Activated T-cell treated with anti-CD3 and anti-CD28 coated beads, Interleukin-2, amount 50 U/mL, for 4 hours (primary cell): ENCODE measurements around the gene HSPA1B. TPM values are rescaled to one million over a fixed set of nuclear protein-coding genes. Genes with fewer than 3 reads are reported as not detected.
"Not testable (repeated sequence)": the region's sequence is repeated elsewhere in the genome, so short reads cannot be mapped to it uniquely, and the experiment has no call there.

Source experiments
- ATAC-seq, 2 donors: fragments of 200-7000 bp; cut with Tn5 transposase; one replicate each; pipeline ENCODE4 v1.10.0; 2021
- DNase-seq: peaks from one replicate; pipeline ENCODE4 v3.0.0-alpha.2; 2020
- H3K27me3 Mint-ChIP-seq: one replicate; pipeline ENCODE4 v1.8.0; 2021; ENCODE audit warnings: low read depth, mixed read lengths
- H3K36me3 Mint-ChIP-seq: one replicate; pipeline ENCODE4 v1.8.0; 2022; ENCODE audit warnings: mixed read lengths; ENCODE audit not compliant: insufficient read depth
- H3K4me1 Mint-ChIP-seq: one replicate; pipeline ENCODE4 v1.8.0; 2021; ENCODE audit warnings: low read depth, mixed read lengths
- H3K4me3 Mint-ChIP-seq: one replicate; pipeline ENCODE4 v1.8.0; 2021; ENCODE audit warnings: mild to moderate bottlenecking, moderate library complexity, mixed read lengths
- H3K9me3 Mint-ChIP-seq: one replicate; pipeline ENCODE4 v1.8.0; 2021; ENCODE audit warnings: mixed read lengths
- total RNA-seq, 3 donors: library from RNA; stranded (reverse); gene quantifications; one replicate each; pipeline ENCODE4 v1.2.1, GENCODE V29; 2021

HSPA1B gene
- total RNA-seq, 3 donors from 2014 or later, result 76.1 to 97.7 (median 93.0) TPM

GRCh38 chr6:31850765-31851484 lies 23.4 kb downstream of the HSPA1B start:
- no peaks in the 10 kb centered on the region for H3K27me3 Mint-ChIP-seq
- ATAC-seq (no peak), DNase-seq (no peak)
- H3K4me3 Mint-ChIP-seq, result no peak overlapping the region
- H3K4me1 Mint-ChIP-seq, result no peaks in the 10 kb centered on the region
- H3K36me3 Mint-ChIP-seq, result peaks cover 4% of the 10 kb centered on the region
- no peaks in the 10 kb centered on the region for H3K9me3 Mint-ChIP-seq

- no peaks in the 10 kb centered on the region for H3K4me1 Mint-ChIP-seq
- no peak overlapping the region for H3K4me3 Mint-ChIP-seq
- H3K36me3 Mint-ChIP-seq, result peaks cover 4% of the 10 kb centered on the region
- ATAC-seq (no peak), DNase-seq (no peak)
- no peaks in the 10 kb centered on the region for H3K9me3 Mint-ChIP-seq
- H3K27me3 Mint-ChIP-seq, result no peaks in the 10 kb centered on the region
These were observed 23.9 kb downstream of the HSPA1B start for GRCh38 chr6:31851485-31851832.

- DNase-seq, H3K36me3 Mint-ChIP-seq, H3K27me3 Mint-ChIP-seq, H3K4me3 Mint-ChIP-seq, ATAC-seq, H3K4me1 Mint-ChIP-seq, H3K9me3 Mint-ChIP-seq: not testable (repeated sequence)
These were observed 24.6 kb downstream of the HSPA1B start for GRCh38 chr6:31851980-31852718.

- not testable (repeated sequence) for DNase-seq, H3K4me3 Mint-ChIP-seq, ATAC-seq, H3K9me3 Mint-ChIP-seq, H3K27me3 Mint-ChIP-seq
- Mint-ChIP-seq H3K36me3 (peaks cover 20% of the 10 kb centered on the region), H3K4me1 (peaks cover 11% of the 10 kb centered on the region)
These were observed 30.2 kb downstream of the HSPA1B start for GRCh38 chr6:31857774-31858173.

GRCh38 chr6:31858707-31859106 lies 31.2 kb downstream of the HSPA1B start:
- Mint-ChIP-seq H3K36me3 (peaks cover 20% of the 10 kb centered on the region), H3K9me3 (no peaks in the 10 kb centered on the region), H3K4me3 (no peak overlapping the region), H3K27me3 (no peaks in the 10 kb centered on the region), H3K4me1 (peaks cover 12% of the 10 kb centered on the region)
- ATAC-seq, result no peak
- no peak for DNase-seq

- Mint-ChIP-seq H3K36me3 (peaks cover 20% of the 10 kb centered on the region), H3K4me3 (no peak overlapping the region), H3K4me1 (peaks cover 18% of the 10 kb centered on the region), H3K9me3 (no peaks in the 10 kb centered on the region), H3K27me3 (no peaks in the 10 kb centered on the region)
- DNase-seq, result no peak
- no peak for ATAC-seq
These were observed 32.4 kb downstream of the HSPA1B start for GRCh38 chr6:31859923-31860322.

- Mint-ChIP-seq H3K36me3 (peaks cover 19% of the 10 kb centered on the region), H3K4me3 (no peak overlapping the region), H3K9me3 (no peaks in the 10 kb centered on the region), H3K27me3 (no peaks in the 10 kb centered on the region), H3K4me1 (peaks cover 18% of the 10 kb centered on the region)
- DNase-seq, result no peak
- no peak for ATAC-seq
These were observed 32.8 kb downstream of the HSPA1B start for GRCh38 chr6:31860349-31860748.

- H3K9me3 Mint-ChIP-seq, result no peaks in the 10 kb centered on the region
- no peak for DNase-seq
- no peaks in the 10 kb centered on the region for H3K27me3 Mint-ChIP-seq
- ATAC-seq, result no peak
- H3K4me3 Mint-ChIP-seq, result peak overlapping the region; percentile 89
- H3K36me3 Mint-ChIP-seq, result peaks cover 19% of the 10 kb centered on the region
- H3K4me1 Mint-ChIP-seq, result peaks cover 18% of the 10 kb centered on the region
These were observed 33.6 kb downstream of the HSPA1B start for GRCh38 chr6:31861150-31861549.

- no peak for DNase-seq
- ATAC-seq, result no peak
- Mint-ChIP-seq H3K4me3 (peak overlapping the region; percentile 89), H3K36me3 (peaks cover 18% of the 10 kb centered on the region), H3K27me3 (no peaks in the 10 kb centered on the region), H3K9me3 (no peaks in the 10 kb centered on the region), H3K4me1 (peaks cover 18% of the 10 kb centered on the region)
These were observed 34.4 kb downstream of the HSPA1B start for GRCh38 chr6:31861919-31862343.

- DNase-seq (peak; percentile 98), ATAC-seq (peak; percentile 97)
- no peaks in the 10 kb centered on the region for H3K9me3 Mint-ChIP-seq
- H3K4me3 Mint-ChIP-seq, result peak within 1 kb of the TSS; percentile 89
- no peaks in the 10 kb centered on the region for H3K27me3 Mint-ChIP-seq
- H3K4me1 Mint-ChIP-seq, result peaks cover 18% of the 10 kb centered on the region
- peaks cover 12% of the 10 kb centered on the region for H3K36me3 Mint-ChIP-seq
These were observed 35.1 kb downstream of the HSPA1B start, which contains the start of gene NEU1 for GRCh38 chr6:31862344-31863235. Gene NEU1, minus strand, starts transcription at chr6:31862821. Its CDS starts 45 bp downstream, at chr6:31862776.

GRCh38 chr6:31864123-31864562 lies 36.6 kb downstream of the HSPA1B start:
- not testable (repeated sequence) for H3K9me3 Mint-ChIP-seq, ATAC-seq, DNase-seq, H3K27me3 Mint-ChIP-seq, H3K36me3 Mint-ChIP-seq
- H3K4me1 Mint-ChIP-seq, result peaks cover 18% of the 10 kb centered on the region
- H3K4me3 Mint-ChIP-seq, result peak overlapping the region; percentile 89

- H3K4me3 Mint-ChIP-seq, result no peak overlapping the region
- peaks cover 18% of the 10 kb centered on the region for H3K4me1 Mint-ChIP-seq
These were observed 37.3 kb downstream of the HSPA1B start for GRCh38 chr6:31864818-31865204.

GRCh38 chr6:31865205-31866118 lies 37.9 kb downstream of the HSPA1B start:
- no peak for ATAC-seq
- DNase-seq, result no peak
- Mint-ChIP-seq H3K4me1 (peaks cover 18% of the 10 kb centered on the region), H3K27me3 (no peaks in the 10 kb centered on the region), H3K36me3 (no peaks in the 10 kb centered on the region), H3K9me3 (no peaks in the 10 kb centered on the region), H3K4me3 (no peak overlapping the region)

More at GRCh38 chr6:31864818-31865204, 37.3 kb downstream of the HSPA1B start:
- no peak for DNase-seq
- ATAC-seq, result no peak
- Mint-ChIP-seq H3K9me3 (no peaks in the 10 kb centered on the region), H3K36me3 (peaks cover 4% of the 10 kb centered on the region), H3K27me3 (no peaks in the 10 kb centered on the region)
